ENCODE results near the gene RFC4.
"Not testable (repeated sequence)": the region's sequence is repeated elsewhere in the genome, so short reads cannot be mapped to it uniquely, and the experiment has no call there.

The RFC4 gene, protein sequence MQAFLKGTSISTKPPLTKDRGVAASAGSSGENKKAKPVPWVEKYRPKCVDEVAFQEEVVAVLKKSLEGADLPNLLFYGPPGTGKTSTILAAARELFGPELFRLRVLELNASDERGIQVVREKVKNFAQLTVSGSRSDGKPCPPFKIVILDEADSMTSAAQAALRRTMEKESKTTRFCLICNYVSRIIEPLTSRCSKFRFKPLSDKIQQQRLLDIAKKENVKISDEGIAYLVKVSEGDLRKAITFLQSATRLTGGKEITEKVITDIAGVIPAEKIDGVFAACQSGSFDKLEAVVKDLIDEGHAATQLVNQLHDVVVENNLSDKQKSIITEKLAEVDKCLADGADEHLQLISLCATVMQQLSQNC

DNA sequence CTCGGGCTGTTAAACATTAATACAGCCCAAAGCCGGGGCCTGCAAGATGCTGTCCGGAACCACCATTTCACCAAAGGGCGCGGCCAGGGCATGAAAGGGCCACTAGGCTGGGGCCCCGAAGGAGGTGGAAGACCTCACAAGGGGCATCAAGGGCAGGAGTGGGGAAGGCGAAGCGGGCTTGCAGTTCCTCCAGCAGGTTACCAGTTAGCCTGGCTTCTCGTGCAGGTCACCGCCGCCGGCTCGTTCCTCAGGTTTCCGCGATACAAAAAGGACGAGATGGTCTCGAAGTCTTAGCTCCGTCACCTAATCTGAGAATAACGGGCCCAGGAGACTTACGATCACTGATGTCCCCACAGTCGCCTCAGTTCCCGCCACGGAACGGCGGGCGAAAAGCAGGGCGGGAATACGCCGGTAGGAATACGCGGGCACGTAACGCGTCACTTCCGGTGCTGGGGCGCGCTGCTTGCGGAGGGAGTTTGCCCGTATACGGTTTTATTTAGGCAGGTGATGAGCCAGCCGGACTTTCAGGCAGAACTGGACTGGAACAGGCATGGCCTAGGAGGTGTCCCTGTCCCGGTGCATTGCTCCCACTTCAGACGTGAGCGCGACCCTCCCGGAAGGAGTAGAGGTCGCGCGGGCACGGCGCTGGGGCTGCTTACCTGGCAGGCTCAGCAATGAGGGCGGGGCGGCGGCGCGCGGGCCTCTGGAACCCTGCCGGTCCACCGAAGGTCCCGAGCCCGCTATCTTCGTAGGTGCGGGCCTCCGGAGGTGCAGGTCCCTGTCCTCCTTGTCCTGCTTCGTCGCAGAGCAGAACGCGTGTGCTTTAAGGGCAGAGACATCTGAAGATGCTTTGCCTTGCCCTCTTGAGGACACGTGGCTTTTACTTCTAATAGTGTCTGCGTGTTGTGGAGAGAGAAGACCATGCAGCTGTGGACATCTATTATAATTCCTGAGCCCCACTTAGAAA, at the start of gene RFC4:
Gene RFC4 (minus strand): TSS at position 394 of the 967 bp plus-strand sequence. CDS start 1,769 bp downstream, outside the sequence.
- peak; percentile 94 for DNase-seq

DNA sequence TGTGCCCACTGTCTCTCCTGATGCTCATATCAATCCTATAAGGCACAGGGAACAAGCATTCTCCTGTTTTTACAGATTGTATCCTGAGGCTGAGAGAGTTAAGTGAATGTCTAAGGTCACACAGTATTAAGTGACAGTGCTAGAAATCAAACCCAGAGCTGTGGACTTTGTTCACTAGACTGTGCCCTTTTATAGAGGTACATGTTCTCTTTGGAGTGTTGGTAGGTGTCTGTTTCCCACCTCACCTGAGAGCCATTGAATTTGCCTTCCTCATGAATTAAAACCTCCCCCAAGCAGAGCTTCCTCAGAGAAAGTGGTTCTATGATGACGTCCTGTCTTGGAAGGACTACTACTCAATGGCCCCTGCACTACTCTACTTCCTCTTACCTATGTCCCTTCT, 48.7 kb upstream of the RFC4 start:
- no peak for DNase-seq

DNA sequence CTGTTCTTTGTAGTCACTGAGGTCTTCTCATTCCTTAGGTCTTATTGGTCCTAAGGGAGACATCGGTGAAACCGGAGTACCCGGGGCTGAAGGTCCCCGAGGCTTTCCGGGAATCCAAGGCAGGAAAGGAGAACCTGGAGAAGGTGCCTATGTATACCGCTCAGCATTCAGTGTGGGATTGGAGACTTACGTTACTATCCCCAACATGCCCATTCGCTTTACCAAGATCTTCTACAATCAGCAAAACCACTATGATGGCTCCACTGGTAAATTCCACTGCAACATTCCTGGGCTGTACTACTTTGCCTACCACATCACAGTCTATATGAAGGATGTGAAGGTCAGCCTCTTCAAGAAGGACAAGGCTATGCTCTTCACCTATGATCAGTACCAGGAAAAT, 47.9 kb upstream of the RFC4 start:
- DNase-seq, result no peak

DNA sequence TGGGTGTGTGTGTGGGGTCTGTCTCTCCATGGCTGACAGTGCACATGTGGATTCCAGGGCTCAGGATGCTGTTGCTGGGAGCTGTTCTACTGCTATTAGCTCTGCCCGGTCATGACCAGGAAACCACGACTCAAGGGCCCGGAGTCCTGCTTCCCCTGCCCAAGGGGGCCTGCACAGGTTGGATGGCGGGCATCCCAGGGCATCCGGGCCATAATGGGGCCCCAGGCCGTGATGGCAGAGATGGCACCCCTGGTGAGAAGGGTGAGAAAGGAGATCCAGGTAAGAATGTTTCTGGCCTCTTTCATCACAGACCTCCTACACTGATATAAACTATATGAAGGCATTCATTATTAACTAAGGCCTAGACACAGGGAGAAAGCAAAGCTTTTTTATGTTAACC, 46.7 kb upstream of the RFC4 start:
- no peak for DNase-seq

DNA sequence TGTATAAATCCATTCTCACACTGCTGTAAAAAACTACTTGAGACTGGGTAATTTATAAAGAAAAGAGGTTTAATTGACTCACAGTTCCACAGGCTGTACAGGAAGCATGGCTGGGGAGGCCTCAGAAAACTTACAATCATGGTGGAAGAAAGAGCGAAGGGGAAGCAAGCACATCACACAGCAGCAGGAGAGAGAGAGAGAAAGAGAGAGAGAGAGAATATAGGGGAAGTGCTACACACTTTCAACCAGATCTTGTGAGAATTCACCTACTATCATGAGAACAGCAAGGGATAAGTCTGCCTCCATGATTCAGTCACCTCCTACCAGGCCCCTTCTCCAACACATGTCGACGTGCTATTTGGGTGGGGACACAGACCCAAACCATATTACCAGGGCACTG, 45.6 kb upstream of the RFC4 start:
- DNase-seq, result not testable (repeated sequence)

DNA sequence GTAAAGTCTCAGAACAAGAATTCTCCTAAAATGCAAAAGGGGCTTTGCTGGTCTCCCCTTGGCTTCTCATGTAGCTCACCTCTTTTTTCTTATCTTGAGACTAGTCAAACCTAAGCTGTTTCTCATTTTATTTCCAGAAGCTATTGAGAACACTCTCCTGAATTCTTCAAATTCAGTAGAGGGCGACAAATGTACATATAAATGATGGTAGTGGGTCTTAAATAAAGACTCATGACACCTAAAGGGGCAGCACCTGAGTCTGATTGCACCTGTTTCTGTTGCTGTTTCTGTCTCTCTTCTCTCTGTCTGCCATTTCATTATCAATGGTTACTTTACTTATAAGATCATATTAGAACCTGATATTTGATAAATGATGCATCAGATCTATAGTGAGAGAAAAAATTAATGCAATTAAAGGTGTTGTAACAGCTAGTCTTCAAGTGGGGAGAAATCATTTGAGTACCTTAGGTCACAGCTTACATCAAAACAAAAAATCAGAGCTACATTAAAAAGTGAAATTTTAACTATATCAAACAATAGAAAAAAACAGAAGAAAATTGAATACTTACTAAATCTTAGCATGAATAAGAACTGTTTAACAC, 43.2 kb upstream of the RFC4 start:
- DNase-seq, result peak; percentile 13

DNA sequence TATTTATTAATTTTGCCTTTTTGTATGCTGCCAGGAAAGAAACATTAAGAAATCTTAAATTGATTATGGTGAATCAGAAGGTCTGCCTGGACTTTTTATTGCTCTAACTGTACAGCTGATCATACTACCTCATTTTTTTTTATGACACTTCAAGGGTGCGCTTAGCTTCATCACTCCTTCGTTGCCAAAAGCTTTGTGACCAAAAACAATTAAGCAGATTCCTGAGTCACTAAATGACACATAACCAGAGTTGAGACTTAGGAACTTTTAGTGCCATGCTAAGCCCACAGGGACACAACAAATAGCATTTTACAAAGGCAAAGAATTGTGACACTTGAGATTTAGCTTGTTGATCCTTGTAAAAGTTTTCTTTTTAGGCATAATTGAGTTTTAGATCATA, 41.2 kb upstream of the RFC4 start:
- no peak for DNase-seq

DNA sequence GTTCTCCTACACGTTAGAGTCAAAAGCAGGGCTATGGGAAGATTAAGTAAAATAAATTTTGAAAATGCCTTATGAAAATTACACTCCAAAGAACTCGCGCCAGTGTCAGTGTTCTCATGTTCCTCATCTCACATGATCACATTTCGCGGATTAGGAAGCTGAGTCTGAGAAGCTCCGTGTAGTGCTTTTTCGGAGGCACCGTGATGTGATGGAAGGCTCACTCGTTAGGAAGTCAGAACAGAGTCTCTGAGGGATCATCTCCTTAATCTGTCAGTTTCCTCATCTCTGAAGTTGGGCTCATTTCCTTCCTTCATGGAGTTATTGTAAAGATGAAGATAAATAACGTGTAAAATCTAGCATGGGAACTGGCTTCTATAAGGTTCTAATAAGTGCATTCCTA, 39.5 kb upstream of the RFC4 start:
- no peak for DNase-seq

DNA sequence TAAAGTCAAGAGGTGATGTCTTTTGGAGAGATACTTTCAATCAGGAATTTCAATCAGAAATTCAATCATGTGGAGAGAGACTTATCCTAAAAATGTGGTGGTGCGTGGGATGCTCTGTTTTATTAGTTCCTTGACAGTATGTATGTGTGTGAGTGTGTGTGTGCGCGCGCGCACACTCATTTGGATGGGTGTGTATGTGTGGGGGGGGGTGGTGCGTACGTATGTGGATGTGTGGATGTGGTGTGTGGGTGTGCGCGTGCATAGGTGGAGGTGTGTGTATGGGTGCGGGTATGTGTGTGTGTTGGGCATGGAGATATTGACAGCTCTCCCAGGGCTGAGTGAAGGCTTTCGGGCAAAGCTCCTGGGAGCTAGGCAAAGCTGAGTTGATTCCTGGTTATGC, 38.6 kb upstream of the RFC4 start:
- no peak for DNase-seq

DNA sequence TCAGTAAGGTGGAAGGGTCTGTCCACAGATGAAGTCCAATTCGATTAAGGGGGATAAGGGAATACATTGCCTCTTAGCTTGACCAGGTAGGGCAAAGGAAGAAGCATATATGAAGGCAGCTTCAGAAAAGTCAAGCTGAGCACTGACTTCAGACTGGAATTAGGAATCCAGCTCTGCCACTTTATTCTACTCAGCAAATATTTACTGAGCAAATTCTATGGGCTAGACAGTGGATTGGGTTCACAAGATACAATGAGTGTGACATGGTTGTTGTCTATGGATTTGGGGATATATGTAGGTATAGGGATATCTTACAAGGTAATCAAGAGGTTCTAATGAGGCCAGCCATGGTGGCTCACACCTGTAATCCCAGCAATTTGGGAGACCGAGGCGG, 36.8 kb upstream of the RFC4 start:
- DNase-seq, result no peak

DNA sequence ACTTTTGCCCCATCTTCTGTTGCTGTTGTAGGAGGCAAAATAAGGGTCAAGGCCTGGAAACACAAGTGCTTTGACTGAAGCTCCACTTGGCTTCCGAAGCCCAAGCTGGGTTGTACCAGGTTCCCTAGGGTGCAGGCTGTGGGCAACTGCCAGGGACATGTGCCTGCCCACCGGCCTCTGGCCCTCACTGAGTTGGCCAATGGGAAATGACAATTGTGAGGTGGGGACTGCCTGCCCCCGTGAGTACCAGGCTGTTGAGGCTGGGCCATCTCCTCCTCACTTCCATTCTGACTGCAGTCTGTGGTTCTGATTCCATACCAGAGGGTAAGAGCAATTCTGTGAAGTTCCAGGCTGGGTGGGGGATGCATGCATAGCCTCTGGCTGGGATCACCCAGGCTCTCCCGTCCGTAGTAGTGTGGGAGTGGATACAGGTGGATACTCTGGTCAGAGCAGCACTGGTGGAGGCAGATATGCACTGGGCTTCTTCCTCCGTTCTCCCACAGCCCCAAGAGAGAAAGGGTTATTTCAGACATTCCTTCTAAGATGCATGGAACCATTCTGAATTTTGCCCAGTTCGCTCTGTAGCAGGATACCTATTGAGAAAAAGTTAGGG, 36.2 kb upstream of the RFC4 start, which contains the start of gene ADIPOQ:
Gene ADIPOQ (plus strand): TSS at position 285 of the 613 bp plus-strand sequence. CDS start 10,349 bp downstream, outside the sequence.
- DNase-seq, result no peak

DNA sequence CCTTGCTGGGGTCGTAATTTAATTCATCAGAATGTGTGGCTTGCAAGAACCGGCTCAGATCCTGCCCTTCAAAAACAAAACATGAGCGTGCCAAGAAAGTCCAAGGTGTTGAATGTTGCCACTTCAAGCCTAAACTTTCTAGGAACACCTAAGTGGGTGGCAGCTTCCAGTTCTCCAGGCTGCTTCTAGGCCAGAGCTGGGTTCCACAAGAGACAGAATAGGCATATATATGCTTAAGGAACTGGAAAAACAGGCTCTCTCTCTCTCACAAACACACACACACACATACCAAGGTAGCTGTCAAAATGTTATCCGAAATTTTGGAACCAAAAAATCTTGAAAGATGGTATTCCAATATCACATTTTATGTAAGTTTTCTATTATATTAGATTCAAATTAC, 35.3 kb upstream of the RFC4 start:
- no peak for DNase-seq

DNA sequence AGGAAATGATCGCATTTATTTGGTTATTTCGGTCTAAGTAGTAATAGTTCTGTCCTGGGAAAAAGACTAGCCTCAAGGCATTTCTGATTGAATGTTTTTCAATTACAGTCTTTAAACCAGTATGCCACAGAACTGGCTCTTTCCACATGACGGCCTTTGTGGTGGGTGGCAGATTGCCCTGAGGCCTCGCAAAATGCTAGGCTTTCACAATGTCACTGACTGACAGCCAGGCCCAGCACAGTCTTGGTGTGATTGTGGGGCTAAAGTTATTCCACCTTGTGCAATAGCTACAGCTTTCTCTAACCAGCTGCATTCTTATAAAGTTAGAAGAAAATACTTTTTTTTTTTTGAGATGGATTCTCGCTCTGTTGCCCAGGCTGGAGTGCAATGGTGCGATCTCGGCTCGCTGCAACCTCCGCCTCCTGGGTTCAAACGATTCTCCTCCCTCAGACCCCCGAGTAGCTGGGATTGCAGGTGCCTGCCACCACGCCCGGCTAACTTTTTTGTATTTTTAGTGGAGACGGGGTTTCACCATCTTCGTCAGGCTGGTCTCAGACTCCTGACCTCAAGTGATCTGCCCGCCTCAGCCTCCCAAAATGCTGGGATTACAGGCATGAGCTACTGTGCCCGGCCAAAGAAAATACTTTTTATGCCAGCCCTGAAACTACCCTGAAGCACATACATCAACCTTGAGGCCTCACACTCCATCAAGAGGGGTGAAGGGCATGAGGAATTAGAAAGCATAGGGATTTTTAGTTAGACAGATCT, 33.8 kb upstream of the RFC4 start:
- DNase-seq, result no peak

DNA sequence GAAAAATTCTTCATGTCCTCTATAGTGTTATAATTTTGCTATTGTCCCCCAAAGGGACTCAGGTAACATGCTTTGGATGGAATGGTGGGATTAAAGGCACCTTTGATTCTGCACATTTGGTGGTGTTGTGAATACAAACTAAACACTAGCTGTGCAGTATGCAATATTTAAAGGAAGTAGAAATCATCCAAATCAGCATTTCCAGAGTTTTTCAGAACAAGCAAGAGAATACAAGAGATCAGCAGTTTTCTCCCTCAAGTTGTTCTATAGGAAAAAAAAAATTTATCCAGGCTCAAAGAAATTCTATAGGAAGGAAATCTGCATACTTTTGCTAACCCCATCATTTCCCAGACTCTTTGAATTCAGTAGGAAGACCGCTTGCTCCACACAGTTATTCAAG, 26.0 kb upstream of the RFC4 start:
- no peak for DNase-seq

DNA sequence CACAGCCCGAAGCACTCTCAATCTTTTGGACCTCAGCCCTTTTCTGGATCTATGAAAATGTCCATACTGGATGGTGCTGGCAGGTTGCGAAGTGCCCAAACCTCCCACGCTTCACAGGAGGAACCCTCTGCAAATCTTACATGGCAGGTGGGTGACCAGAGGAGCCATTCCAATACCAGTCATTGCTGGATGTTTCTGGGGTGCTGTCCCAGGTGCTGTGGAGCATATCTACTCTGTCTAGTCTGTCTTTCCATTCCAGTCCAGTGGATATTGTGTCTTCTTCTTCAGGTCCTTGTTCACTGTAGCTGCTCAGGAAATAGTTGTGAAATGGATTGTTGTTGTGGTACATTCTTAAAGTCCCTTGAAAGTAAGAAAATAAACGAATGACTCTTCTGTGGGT, 25.5 kb upstream of the RFC4 start:
- no peak for DNase-seq

DNA sequence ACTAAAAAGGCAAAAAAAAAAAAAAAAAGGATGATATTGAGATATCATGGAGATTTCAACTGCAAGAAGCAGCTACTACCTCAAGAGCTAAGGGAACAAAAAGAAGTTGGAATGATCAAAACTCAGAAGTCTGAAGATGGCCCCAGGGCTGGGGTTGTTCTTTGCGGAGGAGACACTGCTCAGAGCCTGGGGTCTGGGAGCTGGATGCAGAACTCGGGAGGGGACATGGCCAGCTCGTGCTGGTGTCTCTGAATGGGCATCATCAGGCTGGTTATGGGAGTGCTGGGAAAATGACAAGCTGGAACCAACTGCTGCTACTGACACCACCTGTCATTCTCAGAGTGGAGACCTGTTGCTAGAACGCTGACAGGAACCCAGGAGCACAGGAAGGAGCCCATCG, 22.1 kb upstream of the RFC4 start:
- no peak for DNase-seq

DNA sequence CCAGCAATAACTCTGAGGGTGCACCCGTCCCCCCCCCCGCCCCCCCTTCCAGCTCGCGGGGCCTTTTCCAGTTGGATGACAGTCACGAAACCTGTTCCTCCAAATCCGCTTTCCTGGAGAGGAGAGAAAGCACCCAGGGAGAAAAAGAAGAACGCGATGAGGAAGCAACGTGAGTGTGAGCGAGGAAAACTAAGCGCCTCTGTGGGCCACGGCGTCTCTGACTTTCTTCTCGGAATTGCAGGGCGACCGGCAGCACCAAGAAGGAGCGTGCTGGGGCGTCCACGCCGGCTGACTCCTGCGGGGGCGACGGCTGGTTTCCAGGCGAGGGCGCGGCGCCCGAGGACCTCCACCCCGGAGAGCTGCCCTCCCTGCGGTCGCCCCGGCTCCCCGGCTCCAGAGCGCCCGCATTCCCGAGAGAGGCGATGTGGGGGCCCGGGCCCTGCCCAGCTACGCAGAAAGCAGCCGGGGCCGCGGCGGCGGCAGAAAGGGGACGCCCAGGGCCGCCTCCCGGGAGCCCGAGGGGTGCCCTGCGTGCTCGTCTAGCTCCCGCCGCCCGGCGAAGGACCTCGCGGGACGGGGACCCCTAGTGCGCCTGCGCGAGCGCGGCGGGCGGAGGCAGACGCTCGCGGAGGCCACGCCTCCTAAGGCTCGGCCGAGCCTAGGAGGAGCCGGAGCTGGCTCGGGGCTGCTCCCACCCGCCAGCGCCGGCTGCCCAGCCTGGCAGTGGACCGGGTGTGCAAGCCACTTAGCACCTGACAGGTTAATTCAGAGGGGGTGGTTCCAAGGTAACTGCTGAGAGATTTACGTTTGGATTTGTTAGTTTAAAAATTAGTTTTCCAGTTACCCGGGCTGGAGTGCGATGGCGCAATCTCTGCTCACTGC, 20.9 kb upstream of the RFC4 start:
- peak; percentile 89 for DNase-seq

DNA sequence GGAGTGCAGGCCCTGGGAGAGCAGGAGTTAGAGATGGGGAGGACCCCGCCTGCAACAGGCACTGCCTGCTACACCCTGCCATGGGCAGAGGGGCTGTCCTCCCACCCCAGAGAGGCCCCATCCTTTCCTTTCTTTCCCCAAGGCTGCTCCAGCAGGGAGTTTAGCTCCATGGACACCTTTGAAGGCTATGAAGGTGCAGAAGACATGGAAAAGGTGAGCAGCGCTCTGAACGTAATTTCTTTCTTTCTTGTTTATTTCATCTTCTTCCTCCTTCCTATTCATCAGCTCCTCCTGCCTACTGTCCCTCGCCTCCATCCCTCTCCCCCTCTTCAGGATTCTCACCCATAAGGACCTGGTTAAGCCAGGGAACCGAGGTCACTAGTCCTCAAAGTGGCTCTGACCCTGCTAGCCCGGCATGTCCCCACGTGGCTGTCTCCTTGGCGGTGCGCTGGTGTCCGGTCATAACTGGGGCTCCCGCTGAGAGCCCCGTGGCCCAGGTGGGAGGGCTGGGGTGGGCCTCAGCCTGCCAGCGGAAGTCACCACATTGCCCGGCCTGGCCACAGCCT, 20.2 kb upstream of the RFC4 start:
- DNase-seq, result peak; percentile 49

DNA sequence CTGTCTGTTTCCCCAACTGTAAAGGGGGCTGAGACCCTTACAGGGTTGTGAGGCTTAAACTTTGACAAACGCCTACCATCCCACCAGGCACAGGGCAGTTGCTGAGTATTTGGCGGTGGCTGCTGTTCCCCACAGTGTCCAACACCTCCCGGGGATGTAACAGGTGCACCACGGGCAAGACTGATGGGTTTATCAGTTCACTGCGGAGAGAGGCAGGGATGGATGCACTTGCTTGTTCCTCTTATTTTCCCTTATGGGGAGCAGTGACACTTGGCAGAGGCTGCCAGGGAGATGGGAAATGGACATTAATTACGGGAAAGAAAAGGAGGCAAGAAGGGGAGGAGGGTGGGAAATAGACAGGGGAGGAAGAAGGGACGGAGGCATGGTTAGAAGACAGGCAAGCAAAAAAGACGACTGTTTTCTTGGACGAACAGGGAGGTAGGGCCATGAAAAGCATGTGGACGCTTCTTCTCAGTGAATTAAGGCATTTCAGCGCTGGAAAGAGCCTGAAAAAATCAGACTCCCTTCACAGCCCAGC, 19.7 kb upstream of the RFC4 start:
- no peak for DNase-seq

DNA sequence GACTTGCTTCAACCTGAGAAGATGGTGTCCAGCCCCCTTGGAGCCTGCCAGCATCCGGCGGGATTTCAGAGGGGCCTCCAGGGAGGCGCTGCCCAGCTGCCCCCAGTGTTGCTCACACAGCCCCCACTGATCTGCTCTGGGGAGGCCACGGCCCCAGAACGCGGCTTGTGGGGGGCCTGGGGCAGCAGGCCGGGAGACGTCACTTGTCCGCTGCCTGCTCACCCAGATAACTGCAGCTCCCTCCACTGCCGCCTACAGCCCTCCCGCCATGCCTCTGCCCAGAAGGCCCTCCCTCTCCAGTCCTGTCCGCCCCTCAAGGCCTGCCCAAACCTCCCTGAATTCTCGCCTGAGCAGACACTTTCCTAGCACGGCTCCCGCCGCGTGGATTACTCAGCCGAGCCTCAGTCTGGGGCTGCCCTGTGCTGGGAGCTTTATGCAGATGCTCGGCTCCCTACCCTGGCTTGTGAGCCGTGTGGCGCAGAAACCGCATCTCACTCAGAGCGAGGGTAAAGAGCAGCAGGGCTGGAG, 19.1 kb upstream of the RFC4 start:
- DNase-seq, result peak; percentile 74
